Panc1 (cell line): ENCODE results near the gene ADI1. TPM values are rescaled to one million over a fixed set of nuclear protein-coding genes. Genes with fewer than 3 reads are reported as not detected.
A peak's percentile ranks its signal among the peaks of the same experiment; 100 is the strongest.

Experiments used
- ATAC-seq: fragments of 200-7000 bp; cut with Tn5 transposase; 2 replicates; pipeline ENCODE4 v1.9.1; 2020; ENCODE audit warnings: mild to moderate bottlenecking, moderate library complexity
- Bru-seq: library from RNA; stranded (reverse); fragments of 400-500 nt; gene quantifications from one replicate; lab custom pipeline; 2021; lab: Mats Ljungman, UMichigan
- BruChase-seq, 2 experiments: library from RNA; stranded (reverse); fragments of 400-500 nt; gene quantifications; one replicate each; lab custom pipeline; 2021; lab: Mats Ljungman, UMichigan
- BruUV-seq: library from RNA; stranded (reverse); fragments of 400-500 nt; replicated peaks from 2 replicates; lab custom pipeline; 2021; lab: Mats Ljungman, UMichigan
- CTCF ChIA-PET: fragments of 300-600 bp; sonication (Branson Sonifier 250); formaldehyde crosslinking; loops from one replicate; lab custom pipeline; 2022; ENCODE audit warnings: antibody characterized with exemption; lab: Charles Lee
- POLR2A ChIA-PET: fragments of 300-600 bp; sonication (Branson Sonifier 250); formaldehyde crosslinking; loops from one replicate; lab custom pipeline; 2022; ENCODE audit warnings: antibody characterized with exemption; lab: Charles Lee
- DNase-seq: peaks from one replicate; pipeline ENCODE4 v3.0.0-alpha.2; 2010; ENCODE audit warnings: low read depth, low spot score
- H3K27ac ChIP-seq: 2 replicates; pipeline ENCODE4 v1.5.1; 2011; ENCODE audit warnings: mild to moderate bottlenecking, low read length, inconsistent platforms
- H3K27me3 ChIP-seq: fragments of 200-500 bp; sonication (Bioruptor generic); 2 replicates; pipeline ENCODE4 v1.6.0; 2014; ENCODE audit warnings: low read length, inconsistent platforms; ENCODE audit not compliant: control insufficient read depth, insufficient read depth
- H3K36me3 ChIP-seq: fragments of 200-500 bp; sonication (Bioruptor generic); 2 replicates; pipeline ENCODE4 v1.5.1; 2014; ENCODE audit warnings: inconsistent platforms, mild to moderate bottlenecking, low read length, moderate library complexity; ENCODE audit not compliant: control insufficient read depth, insufficient read depth
- H3K4me1 ChIP-seq: 2 replicates; pipeline ENCODE4 v1.5.1; 2011; ENCODE audit warnings: inconsistent platforms, mild to moderate bottlenecking, low read length, moderate library complexity; ENCODE audit not compliant: control insufficient read depth, insufficient read depth
- H3K4me3 ChIP-seq, 2 experiments: 2 replicates each; pipeline ENCODE4 v1.5.1; 2011 to 2012; ENCODE audit warnings: low read depth in 2 of 2, low read length in 2 of 2, mild to moderate bottlenecking in 2 of 2, inconsistent platforms in 1 of 2, moderate library complexity in 1 of 2
- H3K9me3 ChIP-seq: fragments of 200-500 bp; sonication (Bioruptor generic); 2 replicates; pipeline ENCODE4 v1.5.1; 2014; ENCODE audit warnings: low read depth, mild to moderate bottlenecking, inconsistent platforms, low read length, moderate library complexity; ENCODE audit not compliant: control insufficient read depth, insufficient read depth
- CTCF ChIP-seq: fragments of 450-650 bp; IDR thresholded peaks from 2 replicates; pipeline ENCODE4 v1.5.1; 2017; ENCODE audit warnings: mild to moderate bottlenecking
- POLR2AphosphoS5 ChIP-seq: IDR thresholded peaks from 2 replicates; pipeline ENCODE4 v1.6.1; 2012; ENCODE audit warnings: mild to moderate bottlenecking, low read depth, low read length, moderate library complexity
- REST ChIP-seq, 2 experiments: IDR thresholded peaks; 2 replicates each; pipeline ENCODE4 v1.6.1; 2011 to 2012; ENCODE audit warnings: low read depth in 2 of 2, control low read depth in 1 of 2, low read length in 1 of 2, mild to moderate bottlenecking in 1 of 2, moderate library complexity in 1 of 2; ENCODE audit not compliant: insufficient read depth in 1 of 2
- SIN3A ChIP-seq: IDR thresholded peaks from 2 replicates; pipeline ENCODE4 v1.6.1; 2012; ENCODE audit warnings: low read depth, mild to moderate bottlenecking, low read length, moderate library complexity, borderline replicate concordance; ENCODE audit not compliant: insufficient read depth
- TCF7L2 ChIP-seq: IDR thresholded peaks from 2 replicates; pipeline ENCODE4 v1.6.1; 2011; ENCODE audit warnings: mild to moderate bottlenecking, low read depth, low read length, inconsistent platforms
- in situ Hi-C: cut with HindIII; loops from 2 replicates; pipeline ENCODE4 v1.10.0; 2016; ENCODE audit warnings: low sequenced_read_pairs, low pct_unique_long_range_greater_than_20kb
- intact Hi-C: fragments of 100-400 bp; cut with micrococcal nuclease; formaldehyde crosslinking; loops from one replicate; pipeline ENCODE4 v1.10.0; 2022; ENCODE audit not compliant: unreplicated experiment
- long read RNA-seq: library from polyadenylated mRNA; unstranded; transcript quantifications from one replicate; pipeline ENCODE4 v2.0.0, GENCODE V29; 2021; ENCODE audit not compliant: unreplicated experiment
- polyA plus RNA-seq: library from polyadenylated mRNA; unstranded; fragments of >200 nt; gene quantifications from one replicate; pipeline ENCODE4 v1.2.1, GENCODE V29; 2012; ENCODE audit warnings: missing spikeins; ENCODE audit not compliant: insufficient read length
- total RNA-seq: library from RNA; stranded (reverse); gene quantifications from one replicate; pipeline ENCODE4 v1.2.1, GENCODE V29; 2021; ENCODE audit not compliant: unreplicated experiment

ADI1 gene
- total RNA-seq, result 42.9 TPM
- 31.8 TPM for polyA plus RNA-seq
- percentile 64 among the genes with signal in this experiment for Bru-seq, nascent RNA
- BruChase-seq, experiment 1, labeled RNA remaining after a 2-hour chase, result percentile 69 among the genes with signal in this experiment
- percentile 80 among the genes with signal in this experiment for BruChase-seq, experiment 2, labeled RNA remaining after a 6-hour chase
- long read RNA-seq, transcript ADI1-201 (4 exons, 2,391 nt), result major isoform, 79 of 90 reads
- long read RNA-seq, partial matches to known transcripts, result 1 of 90 reads
- long read RNA-seq, other reads (novel, unspliced or antisense), result 10 of 90 reads

GRCh38 chr2:3519255-3520205 is at the start of gene ADI1:
Gene ADI1, minus strand, starts transcription at chr2:3519531. Its CDS starts 44 bp downstream, at chr2:3519487.
- ChIA-PET CTCF (interaction anchor here (0.6 kb wide), 1 partner anchor 10 kb away, joined by 3 read pairs; no protein-coding TSS in a partner anchor), POLR2A (interaction anchor here (0.6 kb wide), 3 partner anchors 16 to 1834 kb away, joined by 3 to 5 read pairs (median 4); no protein-coding TSS in a partner anchor)
- H3K36me3 ChIP-seq, result no peaks in the 10 kb centered on the region; the same call in 1 of the 2 replicates
- ATAC-seq (peak; percentile 91), DNase-seq (no peak)
- peak within 1 kb of the TSS; percentile 77 to 89 for H3K4me3 ChIP-seq
- in situ Hi-C loops, result no loop called here
- H3K9me3 ChIP-seq, result no peaks in the 10 kb centered on the region
- intact Hi-C loops, result no loop called here
- peaks cover 12% of the 10 kb centered on the region for H3K4me1 ChIP-seq
- TF ChIP-seq REST (IDR thresholded peaks at IDR 0.05; ENCODE audit: insufficient read depth in 1 of 2, low read depth in 2 of 2, low read length in 1 of 2) (peak in 1 of 2 experiments; percentile 9; a peak in 1 of 4 replicates), SIN3A (0 out of 2 replicates have a peak, but pooled peaks have one; percentile 39), CTCF (no peak), POLR2AphosphoS5 (peak; percentile 38; the same call in 1 of the 2 replicates), TCF7L2 (peak; percentile 13; the same call in 1 of the 2 replicates)
- no peaks in the 10 kb centered on the region for H3K27me3 ChIP-seq
- no TSS peak for BruUV-seq
- peak within 1 kb of the TSS; percentile 85 for H3K27ac ChIP-seq

- ATAC-seq, result no peak
- TF ChIP-seq CTCF, result no peak
- TF ChIP-seq SIN3A, result no peak
- TF ChIP-seq POLR2AphosphoS5, result no peak
- TF ChIP-seq REST (IDR thresholded peaks at IDR 0.05; ENCODE audit: insufficient read depth in 1 of 2, low read depth in 2 of 2, low read length in 1 of 2), result no peak
- no peak for TF ChIP-seq TCF7L2
- POLR2A ChIA-PET, result no interaction called here
- Histone ChIP-seq H3K9me3 (no peaks in the 10 kb centered on the region), H3K4me1 (peaks cover 7% of the 10 kb centered on the region), H3K4me3 (no peak overlapping the region), H3K27ac (no peak overlapping the region), H3K27me3 (no peaks in the 10 kb centered on the region), H3K36me3 (no peaks in the 10 kb centered on the region)
- intact Hi-C loops (no loop called here), in situ Hi-C loops (no loop called here)
- CTCF ChIA-PET, result no interaction called here
- no TSS peak for BruUV-seq
- DNase-seq, result no peak
These were observed 47.5 kb upstream of the ADI1 start for GRCh38 chr2:3566806-3567205.
